ENCODE results near the gene MAK.
"Not testable (repeated sequence)": the region's sequence is repeated elsewhere in the genome, so short reads cannot be mapped to it uniquely, and the experiment has no call there.

MAK gene

DNA sequence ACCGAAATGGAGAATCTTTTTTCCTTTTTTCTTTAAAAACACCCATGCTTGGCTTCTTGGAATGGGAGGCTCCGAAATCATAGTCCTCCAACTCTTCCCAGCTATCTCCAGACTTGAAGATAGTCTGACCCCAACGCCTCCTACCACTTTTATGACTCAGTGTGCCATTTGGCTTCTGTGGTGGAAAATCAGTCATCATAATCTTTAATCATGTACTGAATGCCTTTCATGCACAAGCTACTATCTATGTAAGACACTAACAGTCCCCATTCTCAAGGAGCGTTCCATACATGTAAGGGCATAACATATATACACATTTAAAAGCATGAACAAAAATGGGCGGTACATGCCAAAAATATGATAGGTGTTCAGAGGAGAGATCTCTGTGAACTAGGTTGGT is 46.7 kb downstream of the MAK start:
- no peak for DNase-seq (ENCODE audit: low read depth, low spot score)

DNA sequence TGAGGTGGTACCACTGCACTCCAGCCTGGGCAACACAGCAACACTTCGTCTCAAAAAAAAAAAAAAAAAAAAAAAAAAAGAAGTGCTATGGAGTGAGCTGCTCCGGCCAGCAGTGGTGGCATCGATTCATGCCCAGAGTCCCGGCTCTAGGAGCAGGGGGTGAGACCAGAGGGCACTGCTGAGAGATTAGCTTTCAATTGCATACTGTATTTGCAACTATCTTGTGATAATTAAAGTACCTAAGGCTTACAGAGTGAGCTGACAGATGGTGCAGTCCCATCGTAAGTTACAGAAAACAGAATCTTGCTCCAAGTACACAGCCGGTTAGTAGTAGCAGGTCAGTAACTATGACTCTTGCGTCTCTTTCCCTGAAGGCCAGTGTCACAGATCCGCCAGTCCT is 59.3 kb downstream of the MAK start:
- no peak for DNase-seq (ENCODE audit: low read depth, low spot score)

- DNase-seq (ENCODE audit: low read depth, low spot score): no peak
These were observed 60.1 kb downstream of the MAK start for GRCh38 chr6:10778230-10778629.

DNA sequence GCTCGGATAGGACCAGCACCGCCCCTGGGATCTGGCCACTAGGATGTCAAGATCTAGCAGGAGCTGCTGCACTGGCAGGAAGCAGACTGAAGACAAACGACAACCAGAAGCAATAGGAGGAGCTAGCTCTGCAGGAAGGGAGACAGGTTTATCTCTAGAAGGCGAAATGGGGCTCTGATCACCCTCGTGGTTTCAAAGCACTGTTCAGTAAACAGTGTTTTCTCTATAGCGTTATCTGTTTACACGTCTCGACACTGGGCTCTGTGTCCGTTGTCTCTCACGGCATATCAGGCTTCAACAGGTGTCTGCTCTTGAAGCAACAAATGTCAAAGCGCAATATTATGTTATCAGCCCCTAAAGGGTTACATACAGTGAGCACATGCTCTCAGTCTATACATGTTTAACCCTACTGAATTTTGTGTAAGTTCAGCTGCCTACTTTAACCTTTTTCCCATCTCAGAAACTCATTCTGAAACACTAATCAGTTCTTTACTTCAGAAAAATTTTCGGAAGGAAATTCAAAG is 66.9 kb downstream of the MAK start:
- no peak for DNase-seq (ENCODE audit: low read depth, low spot score)

GRCh38 chr6:10769419-10769818 is 68.9 kb downstream of the MAK start:
- no peak for DNase-seq (ENCODE audit: low read depth, low spot score)

- no peak for DNase-seq (ENCODE audit: low read depth, low spot score)
These were observed 75.3 kb downstream of the MAK start for GRCh38 chr6:10763006-10763405.

DNA sequence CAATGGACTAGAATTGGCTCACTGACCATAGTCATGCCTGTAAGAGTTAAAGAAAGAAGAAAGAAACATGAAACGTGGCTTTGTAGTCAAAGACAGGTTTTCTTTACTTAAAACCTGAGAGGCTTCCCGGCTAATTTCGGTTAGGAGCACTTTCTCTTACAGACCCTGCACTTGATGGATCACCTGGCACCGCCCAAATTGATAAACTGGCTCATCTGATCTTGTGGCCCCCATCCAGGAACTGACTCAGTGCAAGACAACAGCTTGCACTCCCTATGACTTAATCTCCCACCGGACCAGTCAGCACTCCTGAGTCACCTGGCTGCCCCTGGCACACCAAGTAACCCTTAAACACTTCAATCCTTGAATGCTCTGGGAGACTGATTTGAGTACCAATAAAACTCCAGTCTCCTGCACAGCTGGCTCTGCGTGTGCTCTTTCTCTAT is 78.4 kb downstream of the MAK start:
- no peak for DNase-seq (ENCODE audit: low read depth, low spot score)

GRCh38 chr6:10759312-10759839 is 79.0 kb downstream of the MAK start:
- no peak for DNase-seq (ENCODE audit: low read depth, low spot score)

DNA sequence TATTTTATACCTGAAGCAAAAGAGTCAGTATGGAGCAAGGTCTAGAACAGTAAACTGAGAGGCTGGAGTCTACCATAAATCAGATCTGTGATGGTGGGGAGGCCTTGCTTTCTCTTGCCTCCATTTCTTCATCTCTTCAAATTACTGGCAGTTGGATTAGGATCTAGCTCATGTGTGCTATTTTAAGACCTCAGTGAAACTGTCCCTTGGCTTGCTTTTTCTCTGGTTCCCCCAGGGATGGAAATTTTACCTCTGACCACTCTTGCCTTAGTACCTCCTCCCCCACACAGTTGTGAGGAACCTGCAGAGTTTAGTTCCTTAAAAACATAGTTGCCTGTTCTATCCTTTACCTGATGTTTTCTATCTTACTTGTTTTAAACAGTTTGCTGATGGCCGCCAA is 82.3 kb downstream of the MAK start:
- no peak for DNase-seq (ENCODE audit: low read depth, low spot score)

- DNase-seq (ENCODE audit: low read depth, low spot score): not testable (repeated sequence)
These were observed 86.6 kb downstream of the MAK start for GRCh38 chr6:10751757-10752156.

DNA sequence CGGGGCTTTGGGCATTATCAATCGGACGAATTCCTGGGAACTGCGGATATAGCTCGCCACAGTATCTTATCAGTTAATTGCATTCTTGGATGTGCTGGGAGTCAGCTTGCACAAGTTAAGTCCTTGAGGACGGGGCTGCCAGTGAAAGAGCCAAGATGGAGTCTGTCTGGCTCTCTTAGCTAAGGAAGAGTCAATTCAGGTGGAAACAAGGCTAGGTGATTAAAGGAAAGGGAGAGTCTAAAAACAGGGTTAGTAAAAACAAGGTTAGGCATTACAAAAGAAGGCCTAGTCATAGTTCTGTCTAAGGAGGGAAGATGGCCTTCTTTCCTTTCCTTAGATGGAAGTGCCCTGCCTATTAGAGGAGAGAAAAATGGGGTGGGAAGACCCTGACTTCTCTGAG is 87.8 kb downstream of the MAK start:
- not testable (repeated sequence) for DNase-seq (ENCODE audit: low read depth, low spot score)

- no peak for DNase-seq (ENCODE audit: low read depth, low spot score)
These were observed 88.6 kb downstream of the MAK start for GRCh38 chr6:10749734-10750133.

GRCh38 chr6:10747251-10747972 is 90.9 kb downstream of the MAK start, which contains the start of gene TMEM14B:
TMEM14B (plus strand) TSS chr6:10747805; CDS start chr6:10749246, 1,441 bp downstream.
- peak; percentile 98 for DNase-seq (ENCODE audit: low read depth, low spot score)

- no peak for DNase-seq (ENCODE audit: low read depth, low spot score)
These were observed 91.5 kb downstream of the MAK start for GRCh38 chr6:10746915-10747250.

GRCh38 chr6:10745116-10745515 is 93.2 kb downstream of the MAK start:
- DNase-seq (ENCODE audit: low read depth, low spot score): no peak

- DNase-seq (ENCODE audit: low read depth, low spot score): no peak
These were observed 94.8 kb downstream of the MAK start for GRCh38 chr6:10743515-10743914.

DNA sequence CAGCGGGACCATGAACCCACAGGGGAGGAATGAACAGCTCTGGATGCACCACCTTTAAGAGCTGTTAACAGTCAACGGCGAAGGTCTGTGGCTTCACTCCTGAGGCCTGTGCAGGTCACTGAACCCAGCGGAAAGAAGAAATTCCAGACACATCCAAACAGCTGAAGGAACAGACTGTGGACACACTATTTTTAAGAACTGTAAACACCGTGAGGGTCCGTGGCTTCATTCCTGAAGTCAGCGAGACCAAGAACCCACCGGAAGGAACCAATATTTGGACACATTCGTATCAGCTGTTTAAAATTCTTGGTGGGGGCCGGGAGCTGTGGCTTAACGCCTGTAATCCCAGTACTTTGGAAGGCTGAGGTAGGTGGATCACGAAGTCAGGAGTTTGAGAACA is 96.1 kb downstream of the MAK start:
- DNase-seq (ENCODE audit: low read depth, low spot score): no peak

- not testable (repeated sequence) for DNase-seq (ENCODE audit: low read depth, low spot score)
These were observed 96.7 kb downstream of the MAK start for GRCh38 chr6:10741643-10742042.

DNA sequence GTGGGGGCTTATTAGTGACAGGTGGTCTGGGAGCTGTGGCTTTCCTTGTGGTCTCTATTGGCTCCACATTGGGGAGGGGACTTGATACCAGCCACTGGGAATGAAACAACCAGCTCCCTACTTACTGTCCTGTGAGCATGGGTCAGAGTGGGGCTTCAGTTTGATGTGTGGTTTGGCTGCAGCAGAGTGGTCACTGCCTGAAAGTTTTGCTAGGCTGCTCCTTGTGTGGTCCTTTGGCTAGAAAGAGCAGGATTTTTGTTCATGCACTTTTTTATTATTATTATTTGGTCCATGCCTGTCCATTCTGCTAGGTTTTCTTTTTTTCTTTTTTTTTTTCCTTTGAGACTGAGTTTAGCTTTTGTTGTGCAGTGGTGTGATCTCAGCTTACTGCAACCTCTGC is 98.3 kb downstream of the MAK start:
- DNase-seq (ENCODE audit: low read depth, low spot score): no peak

GRCh38 chr6:10736731-10737130 is 101.6 kb downstream of the MAK start:
- DNase-seq (ENCODE audit: low read depth, low spot score): no peak

DNA sequence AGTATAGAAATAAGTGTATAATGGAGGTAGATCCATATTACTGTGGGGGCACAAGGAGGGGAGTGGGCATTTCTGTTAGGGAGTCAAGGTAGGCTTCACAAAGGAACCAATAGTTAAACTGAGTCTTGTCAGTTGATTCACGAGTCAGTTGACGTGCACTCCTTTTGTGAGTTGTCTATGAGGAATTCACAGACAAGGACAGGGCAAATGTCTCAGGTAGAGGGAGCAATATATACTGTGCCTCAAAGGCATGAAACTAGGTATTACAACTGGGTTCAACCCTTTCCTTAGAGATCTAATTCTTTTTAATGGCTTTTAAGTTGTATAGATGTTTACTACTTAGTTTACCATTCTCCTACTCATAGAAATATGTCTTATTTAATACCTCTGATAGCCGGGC is 104.5 kb downstream of the MAK start:
- no peak for DNase-seq (ENCODE audit: low read depth, low spot score)

DNA sequence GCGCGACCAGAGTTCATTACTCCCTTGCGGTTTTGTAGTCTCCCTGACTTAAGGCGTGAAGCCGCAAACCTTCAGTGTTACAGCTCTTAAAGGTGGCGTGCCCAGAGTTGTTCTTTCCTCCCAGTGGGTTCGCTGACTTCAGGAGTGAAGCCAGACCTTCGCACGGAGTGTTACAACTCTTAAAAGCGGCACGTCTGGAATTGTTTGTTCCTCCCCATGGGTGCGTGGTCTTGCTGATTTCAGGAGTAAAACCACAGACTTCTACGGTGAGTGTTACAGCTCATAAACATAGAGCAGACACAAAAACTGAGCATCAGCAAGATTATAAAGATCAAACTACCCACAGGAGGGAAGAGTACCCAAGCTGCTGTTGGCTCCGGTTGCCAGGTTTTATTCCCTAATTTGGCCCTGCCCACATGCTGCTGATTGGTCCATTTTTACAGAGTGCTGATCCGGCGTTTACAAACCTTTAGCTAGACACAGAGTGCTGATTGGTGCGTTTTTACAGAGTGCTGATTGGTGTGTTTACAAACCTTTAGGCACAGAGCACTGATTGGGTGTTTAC is 105.1 kb downstream of the MAK start:
- no peak for DNase-seq (ENCODE audit: low read depth, low spot score)

- DNase-seq (ENCODE audit: low read depth, low spot score): no peak
These were observed 108.1 kb downstream of the MAK start for GRCh38 chr6:10730254-10730653.
